Activated T-cell treated with anti-CD3 and anti-CD28 coated beads, Interleukin-2, amount 50 U/mL, for 4 hours (primary cell): ENCODE measurements around the gene TLE7. TPM values are rescaled to one million over a fixed set of nuclear protein-coding genes. Genes with fewer than 3 reads are reported as not detected.

Experiments used
- ATAC-seq, 2 donors: fragments of 200-7000 bp; cut with Tn5 transposase; one replicate each; pipeline ENCODE4 v1.10.0; 2021
- DNase-seq: peaks from one replicate; pipeline ENCODE4 v3.0.0-alpha.2; 2020
- H3K27me3 Mint-ChIP-seq: one replicate; pipeline ENCODE4 v1.8.0; 2021; ENCODE audit warnings: low read depth, mixed read lengths
- H3K36me3 Mint-ChIP-seq: one replicate; pipeline ENCODE4 v1.8.0; 2022; ENCODE audit warnings: mixed read lengths; ENCODE audit not compliant: insufficient read depth
- H3K4me1 Mint-ChIP-seq: one replicate; pipeline ENCODE4 v1.8.0; 2021; ENCODE audit warnings: low read depth, mixed read lengths
- H3K4me3 Mint-ChIP-seq: one replicate; pipeline ENCODE4 v1.8.0; 2021; ENCODE audit warnings: mild to moderate bottlenecking, moderate library complexity, mixed read lengths
- H3K9me3 Mint-ChIP-seq: one replicate; pipeline ENCODE4 v1.8.0; 2021; ENCODE audit warnings: mixed read lengths
- total RNA-seq, 3 donors: library from RNA; stranded (reverse); gene quantifications; one replicate each; pipeline ENCODE4 v1.2.1, GENCODE V29; 2021

TLE7 gene
- total RNA-seq, 3 donors from 2014 or later, result not detected

- peaks cover 30% of the 10 kb centered on the region for H3K27me3 Mint-ChIP-seq
- H3K4me1 Mint-ChIP-seq, result no peaks in the 10 kb centered on the region
- DNase-seq (no peak), ATAC-seq (no peak)
- H3K9me3 Mint-ChIP-seq, result no peaks in the 10 kb centered on the region
- no peak overlapping the region for H3K4me3 Mint-ChIP-seq
- H3K36me3 Mint-ChIP-seq, result no peaks in the 10 kb centered on the region
These were observed 9.9 kb downstream of the TLE7 start for GRCh38 chr16:71431991-71432390.

GRCh38 chr16:71431176-71431575 lies 10.7 kb downstream of the TLE7 start:
- ATAC-seq (no peak), DNase-seq (no peak)
- H3K4me1 Mint-ChIP-seq, result no peaks in the 10 kb centered on the region
- no peak overlapping the region for H3K4me3 Mint-ChIP-seq
- no peaks in the 10 kb centered on the region for H3K36me3 Mint-ChIP-seq
- no peaks in the 10 kb centered on the region for H3K9me3 Mint-ChIP-seq
- H3K27me3 Mint-ChIP-seq, result peaks cover 32% of the 10 kb centered on the region

GRCh38 chr16:71430744-71431143 lies 11.1 kb downstream of the TLE7 start:
- Mint-ChIP-seq H3K9me3 (no peaks in the 10 kb centered on the region), H3K36me3 (no peaks in the 10 kb centered on the region), H3K4me3 (no peak overlapping the region), H3K4me1 (no peaks in the 10 kb centered on the region), H3K27me3 (peaks cover 36% of the 10 kb centered on the region)
- ATAC-seq (no peak), DNase-seq (no peak)

- ATAC-seq, result no peak
- no peaks in the 10 kb centered on the region for H3K4me1 Mint-ChIP-seq
These were observed 12.3 kb downstream of the TLE7 start for GRCh38 chr16:71429581-71429980.

GRCh38 chr16:71428883-71429282 lies 13.0 kb downstream of the TLE7 start:
- ATAC-seq (no peak), DNase-seq (no peak)
- Mint-ChIP-seq H3K36me3 (no peaks in the 10 kb centered on the region), H3K9me3 (no peaks in the 10 kb centered on the region), H3K4me3 (no peak overlapping the region), H3K4me1 (no peaks in the 10 kb centered on the region), H3K27me3 (peaks cover 51% of the 10 kb centered on the region)

More at GRCh38 chr16:71429581-71429980, 12.3 kb downstream of the TLE7 start:
- H3K36me3 Mint-ChIP-seq, result no peaks in the 10 kb centered on the region
- H3K4me3 Mint-ChIP-seq, result no peak overlapping the region
- no peak for DNase-seq
- H3K27me3 Mint-ChIP-seq, result peaks cover 46% of the 10 kb centered on the region
- no peaks in the 10 kb centered on the region for H3K9me3 Mint-ChIP-seq

- DNase-seq (no peak), ATAC-seq (no peak)
- H3K27me3 Mint-ChIP-seq, result peaks cover 53% of the 10 kb centered on the region
- H3K4me1 Mint-ChIP-seq, result no peaks in the 10 kb centered on the region
- H3K9me3 Mint-ChIP-seq, result no peaks in the 10 kb centered on the region
- H3K4me3 Mint-ChIP-seq, result no peak overlapping the region
- H3K36me3 Mint-ChIP-seq, result no peaks in the 10 kb centered on the region
These were observed 13.5 kb downstream of the TLE7 start for GRCh38 chr16:71428385-71428784.

- DNase-seq, result no peak
- Mint-ChIP-seq H3K27me3 (peaks cover 49% of the 10 kb centered on the region), H3K36me3 (no peaks in the 10 kb centered on the region), H3K9me3 (no peaks in the 10 kb centered on the region), H3K4me1 (no peaks in the 10 kb centered on the region), H3K4me3 (no peak overlapping the region)
- no peak for ATAC-seq
These were observed 14.8 kb downstream of the TLE7 start for GRCh38 chr16:71426880-71427615.

- H3K36me3 Mint-ChIP-seq, result no peaks in the 10 kb centered on the region
- H3K9me3 Mint-ChIP-seq, result no peaks in the 10 kb centered on the region
- ATAC-seq, result peak; percentile 84 to 88
- no peak for DNase-seq
- H3K4me1 Mint-ChIP-seq, result no peaks in the 10 kb centered on the region
- H3K27me3 Mint-ChIP-seq, result peaks cover 52% of the 10 kb centered on the region
- H3K4me3 Mint-ChIP-seq, result no peak overlapping the region
These were observed 15.6 kb downstream of the TLE7 start for GRCh38 chr16:71426069-71426879.

GRCh38 chr16:71425746-71426068 lies 16.1 kb downstream of the TLE7 start:
- Mint-ChIP-seq H3K36me3 (no peaks in the 10 kb centered on the region), H3K4me1 (no peaks in the 10 kb centered on the region), H3K27me3 (peaks cover 50% of the 10 kb centered on the region), H3K4me3 (no peak overlapping the region), H3K9me3 (no peaks in the 10 kb centered on the region)
- ATAC-seq (no peak), DNase-seq (no peak)

- Mint-ChIP-seq H3K27me3 (peaks cover 45% of the 10 kb centered on the region), H3K4me1 (no peaks in the 10 kb centered on the region), H3K4me3 (no peak overlapping the region), H3K36me3 (no peaks in the 10 kb centered on the region), H3K9me3 (no peaks in the 10 kb centered on the region)
- DNase-seq, result no peak
- ATAC-seq, result no peak
These were observed 17.2 kb downstream of the TLE7 start for GRCh38 chr16:71424626-71425025.

GRCh38 chr16:71423865-71424264 lies 18.0 kb downstream of the TLE7 start:
- peaks cover 45% of the 10 kb centered on the region for H3K27me3 Mint-ChIP-seq
- no peaks in the 10 kb centered on the region for H3K9me3 Mint-ChIP-seq
- DNase-seq (no peak), ATAC-seq (no peak)
- no peaks in the 10 kb centered on the region for H3K36me3 Mint-ChIP-seq
- H3K4me3 Mint-ChIP-seq, result no peak overlapping the region
- H3K4me1 Mint-ChIP-seq, result no peaks in the 10 kb centered on the region

GRCh38 chr16:71423016-71423415 lies 18.8 kb downstream of the TLE7 start:
- no peaks in the 10 kb centered on the region for H3K4me1 Mint-ChIP-seq
- H3K9me3 Mint-ChIP-seq, result no peaks in the 10 kb centered on the region
- H3K36me3 Mint-ChIP-seq, result no peaks in the 10 kb centered on the region
- peaks cover 48% of the 10 kb centered on the region for H3K27me3 Mint-ChIP-seq
- DNase-seq, result no peak
- ATAC-seq, result no peak
- no peak overlapping the region for H3K4me3 Mint-ChIP-seq

- Mint-ChIP-seq H3K36me3 (no peaks in the 10 kb centered on the region), H3K9me3 (no peaks in the 10 kb centered on the region), H3K4me3 (no peak overlapping the region), H3K27me3 (peaks cover 45% of the 10 kb centered on the region), H3K4me1 (no peaks in the 10 kb centered on the region)
- DNase-seq (no peak), ATAC-seq (peak in 1 of 2 donors; percentile 29)
These were observed 19.9 kb downstream of the TLE7 start for GRCh38 chr16:71421911-71422310.

- no peak for ATAC-seq
- Mint-ChIP-seq H3K36me3 (no peaks in the 10 kb centered on the region), H3K4me3 (no peak overlapping the region), H3K27me3 (peaks cover 43% of the 10 kb centered on the region), H3K9me3 (no peaks in the 10 kb centered on the region), H3K4me1 (peaks cover 4% of the 10 kb centered on the region)
- DNase-seq, result no peak
These were observed 27.8 kb downstream of the TLE7 start for GRCh38 chr16:71414038-71414437.

GRCh38 chr16:71413341-71413740 lies 28.5 kb downstream of the TLE7 start:
- H3K36me3 Mint-ChIP-seq, result no peaks in the 10 kb centered on the region
- H3K4me1 Mint-ChIP-seq, result peaks cover 4% of the 10 kb centered on the region
- H3K4me3 Mint-ChIP-seq, result no peak overlapping the region

More at GRCh38 chr16:71413341-71413740, 28.5 kb downstream of the TLE7 start:
- Mint-ChIP-seq H3K27me3 (peaks cover 46% of the 10 kb centered on the region), H3K9me3 (no peaks in the 10 kb centered on the region)
- ATAC-seq, result no peak
- DNase-seq, result no peak
